ENCODE data around the gene PNMA1.

PNMA1 gene

DNA sequence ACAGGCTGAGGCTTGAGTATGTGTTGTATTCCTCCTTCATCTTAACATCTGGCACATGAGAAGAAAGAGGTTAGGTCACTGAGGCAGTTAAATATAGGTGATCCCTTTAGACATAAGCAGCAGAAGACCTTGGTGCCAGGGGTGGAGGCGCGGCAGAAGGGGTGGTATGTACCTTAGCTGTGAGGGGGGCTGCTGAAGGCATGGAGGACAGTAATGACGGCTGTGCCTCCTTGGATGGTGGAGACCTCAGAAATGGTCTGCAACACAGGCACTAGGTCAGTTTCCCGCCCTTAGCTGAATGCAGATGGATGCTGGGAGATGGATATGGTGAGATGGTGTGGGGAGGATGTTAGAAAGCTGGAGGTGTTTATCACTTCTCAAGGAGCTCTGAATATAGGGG is 1.5 kb upstream of the PNMA1 start:
- TF ChIP-seq, protein P1, sequence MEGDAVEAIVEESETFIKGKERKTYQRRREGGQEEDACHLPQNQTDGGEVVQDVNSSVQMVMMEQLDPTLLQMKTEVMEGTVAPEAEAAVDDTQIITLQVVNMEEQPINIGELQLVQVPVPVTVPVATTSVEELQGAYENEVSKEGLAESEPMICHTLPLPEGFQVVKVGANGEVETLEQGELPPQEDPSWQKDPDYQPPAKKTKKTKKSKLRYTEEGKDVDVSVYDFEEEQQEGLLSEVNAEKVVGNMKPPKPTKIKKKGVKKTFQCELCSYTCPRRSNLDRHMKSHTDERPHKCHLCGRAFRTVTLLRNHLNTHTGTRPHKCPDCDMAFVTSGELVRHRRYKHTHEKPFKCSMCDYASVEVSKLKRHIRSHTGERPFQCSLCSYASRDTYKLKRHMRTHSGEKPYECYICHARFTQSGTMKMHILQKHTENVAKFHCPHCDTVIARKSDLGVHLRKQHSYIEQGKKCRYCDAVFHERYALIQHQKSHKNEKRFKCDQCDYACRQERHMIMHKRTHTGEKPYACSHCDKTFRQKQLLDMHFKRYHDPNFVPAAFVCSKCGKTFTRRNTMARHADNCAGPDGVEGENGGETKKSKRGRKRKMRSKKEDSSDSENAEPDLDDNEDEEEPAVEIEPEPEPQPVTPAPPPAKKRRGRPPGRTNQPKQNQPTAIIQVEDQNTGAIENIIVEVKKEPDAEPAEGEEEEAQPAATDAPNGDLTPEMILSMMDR (IDR thresholded peaks at IDR 0.05): no peak

DNA sequence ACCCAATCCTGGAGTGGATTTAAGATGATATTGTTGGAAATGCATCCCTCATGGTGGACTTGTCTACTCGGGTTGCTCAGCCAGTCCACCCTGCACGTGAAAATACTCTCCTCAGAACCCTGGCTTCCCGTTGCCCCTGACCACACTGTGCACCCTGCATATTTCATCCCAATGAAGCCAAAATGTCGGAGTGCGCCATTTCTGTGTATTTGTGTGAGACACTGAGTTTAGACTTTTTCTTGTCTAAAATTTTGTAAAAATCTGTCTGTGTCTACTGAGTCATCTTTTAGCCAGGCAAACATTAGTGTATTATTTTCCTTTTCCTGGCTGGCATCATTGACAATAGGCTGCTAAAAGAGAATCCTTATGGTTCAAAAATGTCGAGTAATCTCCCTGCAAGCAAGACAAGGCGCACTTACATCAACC is 485 bp upstream of the PNMA1 start:
- TF ChIP-seq, protein P1 (IDR thresholded peaks at IDR 0.05): no peak

DNA sequence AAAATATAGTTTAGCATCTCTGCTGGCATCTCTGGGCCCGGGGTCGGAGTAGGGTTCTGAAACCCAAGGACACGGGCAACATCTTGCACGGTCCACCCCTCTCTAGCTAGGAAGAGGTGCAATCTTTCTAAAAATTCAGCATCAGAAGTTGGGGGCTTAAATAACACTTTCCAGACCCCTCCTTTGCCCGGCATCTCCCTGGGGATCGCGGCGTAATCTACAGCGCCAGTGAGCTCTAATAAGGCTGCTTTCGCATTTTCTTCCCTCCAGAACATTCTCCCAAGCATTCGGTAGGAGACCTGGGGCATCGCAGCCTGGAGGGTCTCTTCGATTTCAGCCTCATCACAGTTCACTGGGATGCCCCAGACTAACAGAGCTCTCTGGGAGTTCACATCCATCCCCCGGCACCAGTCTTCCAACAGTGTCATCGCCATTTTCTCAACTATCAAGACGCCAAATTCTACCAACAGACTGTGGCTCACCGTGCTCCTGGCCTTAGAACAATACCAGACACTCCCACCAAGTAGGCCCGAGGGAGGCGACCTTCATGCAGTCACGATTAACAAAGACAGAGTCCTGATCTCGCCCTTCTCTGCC is 880 bp downstream of the PNMA1 start:
- TF ChIP-seq, protein P1 (IDR thresholded peaks at IDR 0.05): no peak

DNA sequence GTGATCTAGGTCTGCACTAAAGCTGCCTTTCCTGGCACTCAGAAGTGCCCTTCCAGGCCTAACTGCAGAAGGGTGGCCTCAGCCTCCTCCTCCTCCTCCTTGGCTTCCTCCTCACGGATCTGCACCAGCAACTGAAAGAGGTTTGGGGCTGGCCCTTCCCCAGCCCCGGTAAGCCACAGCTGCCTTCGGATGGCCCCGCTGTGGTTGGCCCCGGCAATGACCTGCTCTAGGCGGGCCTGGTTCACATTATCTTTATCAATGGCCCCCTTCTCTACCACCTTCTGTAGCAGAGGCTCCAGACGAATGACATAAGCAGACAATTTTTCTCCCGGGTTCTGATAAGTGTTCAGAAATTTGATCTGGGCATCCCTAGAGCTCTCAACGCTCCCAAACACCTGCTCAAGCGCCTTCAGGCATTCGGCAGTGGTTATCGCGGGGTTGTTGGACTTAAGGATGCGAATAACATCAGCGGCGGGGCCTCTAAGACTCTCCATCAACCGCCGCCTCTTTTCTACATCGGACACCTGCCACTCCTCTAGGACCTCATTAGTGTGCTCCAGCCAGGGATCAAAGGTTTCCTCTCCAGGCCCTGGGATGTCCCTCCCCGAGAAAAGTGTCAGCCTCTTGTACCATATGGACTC is 1.5 kb downstream of the PNMA1 start:
- TF ChIP-seq, protein P1 (IDR thresholded peaks at IDR 0.05): no peak

DNA sequence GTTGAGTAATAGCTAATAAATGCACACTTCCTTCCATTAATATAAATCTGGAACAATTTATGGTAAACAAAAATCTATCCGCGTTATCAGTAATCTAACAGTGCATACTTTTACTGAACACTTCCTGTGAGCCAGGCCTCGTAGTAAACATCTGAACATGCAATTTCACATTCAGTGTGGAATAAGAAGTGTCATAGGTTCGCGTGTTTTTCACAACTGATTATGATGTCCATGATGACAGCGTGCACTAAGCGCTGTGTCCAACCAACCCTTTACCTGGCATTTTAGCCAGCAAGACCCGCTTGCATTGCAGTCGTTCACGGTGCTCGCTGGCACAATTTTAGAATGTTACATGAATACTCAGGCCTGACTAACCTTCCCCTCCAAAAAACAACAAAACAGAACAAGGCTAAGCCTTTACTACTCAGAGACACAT is 2.1 kb downstream of the PNMA1 start:
- TF ChIP-seq, protein P1 (IDR thresholded peaks at IDR 0.05): no peak

DNA sequence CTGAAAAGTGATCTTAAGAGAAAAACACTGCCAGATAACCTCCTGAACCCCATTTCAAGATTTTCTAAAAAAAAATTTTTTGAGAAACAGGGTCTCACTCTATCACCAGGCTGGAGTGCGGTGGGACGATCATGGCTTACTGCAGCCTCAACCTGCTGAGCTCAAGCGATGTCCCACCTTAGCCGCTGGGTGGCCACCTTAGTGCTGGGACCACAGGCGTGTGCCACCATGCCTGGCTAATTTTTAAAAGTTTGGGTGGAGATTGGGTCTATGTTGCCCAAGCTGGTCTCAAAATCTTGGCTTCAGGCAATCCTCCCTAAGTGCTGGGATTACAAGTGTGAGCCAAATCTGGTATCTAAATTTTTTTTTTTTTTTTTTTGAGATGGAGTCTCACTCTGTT is 3.4 kb downstream of the PNMA1 start:
- TF ChIP-seq, protein P1 (IDR thresholded peaks at IDR 0.05): no peak

DNA sequence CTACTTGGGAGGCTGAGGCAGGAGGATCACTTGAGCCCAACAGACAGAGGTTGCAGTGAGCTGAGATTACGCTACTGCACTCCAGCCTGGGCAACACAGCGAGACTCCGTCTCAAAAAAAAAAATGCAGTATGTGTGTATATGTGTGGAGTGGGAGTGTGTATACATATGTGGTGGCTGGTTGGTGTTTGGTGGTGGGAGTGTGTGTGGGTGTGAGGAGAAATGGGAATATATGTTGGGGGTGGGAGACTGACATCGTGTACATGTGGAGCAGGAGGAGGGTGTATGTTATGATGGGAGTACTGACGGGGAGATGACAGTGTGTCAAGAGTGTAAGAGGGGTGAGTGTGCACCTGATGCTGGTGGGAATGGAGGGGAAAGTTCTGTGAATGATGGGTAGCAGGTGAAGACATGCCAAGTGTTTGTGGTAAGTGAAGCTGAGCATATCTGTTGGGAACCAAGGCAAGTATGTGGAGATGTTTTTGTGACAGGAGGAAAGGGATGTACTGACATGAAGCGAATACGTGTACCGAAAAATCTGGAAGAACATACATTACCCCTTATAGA is 4.2 kb downstream of the PNMA1 start:
- TF ChIP-seq, protein P1 (IDR thresholded peaks at IDR 0.05): no peak

Data from LNCAP (cell line).